HG03571 (cell line): ENCODE measurements around the gene IRF9.
A peak's percentile ranks its signal among the peaks of the same experiment; 100 is the strongest.
"Not testable (repeated sequence)": the region's sequence is repeated elsewhere in the genome, so short reads cannot be mapped to it uniquely, and the experiment has no call there.

ENCODE experiments used
- ATAC-seq: cut with Tn5 transposase; IDR thresholded peaks from one replicate; pipeline ENCODE4 v1.9.1; 2021; ENCODE audit not compliant: unreplicated experiment

IRF9 gene

DNA sequence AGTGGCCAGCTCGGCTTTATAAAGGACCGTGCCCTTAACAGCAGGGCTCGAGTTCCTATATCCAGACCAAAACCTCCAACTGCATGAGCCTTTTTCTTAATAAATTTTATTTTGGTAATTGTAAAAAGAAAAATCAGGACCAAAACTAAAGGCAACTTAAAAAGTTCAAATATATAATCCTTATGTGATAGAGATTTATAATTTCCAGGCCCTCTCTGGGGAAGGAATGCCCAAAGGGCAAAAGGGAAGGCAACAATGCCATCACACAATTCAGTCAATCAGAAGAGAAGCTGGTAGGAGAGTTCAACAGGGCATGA, 28.0 kb downstream of the IRF9 start:
- ATAC-seq, result no peak

DNA sequence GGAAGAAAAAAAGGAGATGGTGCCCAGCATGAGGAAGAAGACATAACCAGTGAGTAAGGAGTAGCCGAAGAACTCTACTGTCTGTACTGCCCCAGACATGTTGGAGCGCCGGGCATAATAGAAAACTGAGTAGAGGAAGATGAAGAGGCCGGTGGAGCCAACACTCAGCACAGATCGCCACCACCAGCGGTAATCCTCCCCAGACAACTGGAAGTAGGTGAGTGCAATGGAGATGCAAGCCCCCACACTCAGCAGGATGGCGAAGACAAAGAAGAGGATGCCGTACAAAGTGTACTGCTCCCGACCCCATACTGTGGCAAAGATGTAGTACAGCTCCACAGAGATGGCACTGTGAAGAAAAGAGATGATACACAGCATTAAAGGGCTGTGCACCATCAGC, 28.4 kb downstream of the IRF9 start:
- no peak for ATAC-seq

DNA sequence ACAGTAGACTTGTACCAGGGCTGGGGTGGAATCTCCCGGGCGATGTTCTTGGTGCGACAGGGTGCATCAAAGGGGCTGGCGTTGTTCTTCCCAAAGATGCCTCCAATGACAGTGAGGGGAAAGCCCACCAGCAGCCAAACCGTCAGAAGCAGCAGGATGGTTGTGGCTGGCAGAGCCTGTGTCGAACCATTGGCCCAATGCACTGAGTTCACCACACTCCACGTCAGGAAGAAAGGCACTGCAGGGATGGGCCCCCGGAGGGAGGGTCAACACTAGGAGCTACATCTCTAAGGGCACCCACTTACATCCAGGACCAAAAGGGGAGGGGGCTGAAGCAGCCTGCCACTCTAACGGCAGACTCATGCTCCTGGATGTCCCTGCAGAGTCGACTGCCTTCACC, 29.4 kb downstream of the IRF9 start:
- no peak for ATAC-seq

DNA sequence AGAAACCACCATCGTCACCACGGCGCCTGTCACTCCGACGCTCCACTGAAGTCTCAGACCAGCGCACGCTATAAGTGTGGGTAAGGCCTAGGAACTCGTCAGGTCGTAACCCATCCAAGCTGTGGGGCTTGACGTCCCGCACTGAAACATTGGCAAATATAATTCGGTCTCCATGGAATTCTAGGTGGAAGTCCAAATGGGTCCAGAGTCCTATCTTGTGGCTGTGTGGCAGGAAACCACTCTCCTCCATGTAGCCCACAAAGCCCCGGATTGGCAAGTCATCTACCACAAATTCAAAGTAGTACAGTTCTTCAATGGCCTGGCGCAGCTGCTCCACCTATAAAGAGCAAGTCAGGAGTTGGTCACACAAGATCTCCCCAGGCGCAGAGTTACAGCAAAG, 31.9 kb downstream of the IRF9 start:
- ATAC-seq, result no peak

DNA sequence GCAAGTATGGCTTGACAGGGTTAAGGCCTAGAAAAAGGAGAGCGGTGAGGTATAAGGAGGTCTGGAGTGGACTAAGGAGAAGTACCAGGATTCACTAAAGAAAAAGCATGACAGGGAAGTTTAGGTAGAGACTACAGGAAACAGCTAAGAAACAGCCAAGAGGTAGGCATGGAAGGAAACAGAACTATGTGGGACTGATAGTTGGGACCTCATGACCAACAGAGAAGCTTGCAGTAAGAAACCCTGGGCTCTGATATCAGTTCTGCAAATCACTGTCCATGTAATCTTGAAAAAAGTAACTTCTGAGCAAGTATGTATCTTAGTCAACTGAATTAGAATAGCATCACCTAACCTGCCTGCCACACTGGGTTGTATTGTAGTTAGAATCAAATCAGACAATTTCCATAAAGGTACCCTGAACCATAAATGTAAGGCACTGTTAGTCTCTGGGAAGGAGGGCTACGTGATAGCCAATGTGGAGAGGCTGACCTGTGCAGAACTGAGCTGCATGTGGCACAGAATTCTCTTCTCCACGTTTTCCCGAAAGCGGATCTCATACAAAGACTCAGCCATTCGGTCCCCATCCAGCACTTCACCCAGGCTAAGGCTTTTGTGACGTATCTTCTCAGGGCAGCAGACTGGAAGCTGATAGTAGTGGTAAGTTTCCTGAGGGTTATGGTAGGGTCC, 33.3 kb downstream of the IRF9 start:
- ATAC-seq, result no peak

DNA sequence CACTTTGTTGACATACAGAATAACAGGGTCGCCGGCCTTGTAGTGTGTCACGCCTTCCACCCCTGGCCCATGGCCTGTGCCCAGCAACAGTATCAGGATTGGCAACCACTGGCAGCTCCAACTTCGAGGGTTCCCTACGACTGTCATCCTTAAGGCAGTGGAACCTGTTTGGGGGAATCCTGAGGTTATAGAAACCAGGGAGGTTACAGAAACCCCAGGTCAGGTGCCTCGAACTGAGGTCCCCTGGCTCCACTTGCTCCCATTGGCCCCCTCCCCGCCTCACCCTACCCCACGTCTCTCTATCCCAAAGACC, 33.8 kb downstream of the IRF9 start:
- ATAC-seq, result no peak

DNA sequence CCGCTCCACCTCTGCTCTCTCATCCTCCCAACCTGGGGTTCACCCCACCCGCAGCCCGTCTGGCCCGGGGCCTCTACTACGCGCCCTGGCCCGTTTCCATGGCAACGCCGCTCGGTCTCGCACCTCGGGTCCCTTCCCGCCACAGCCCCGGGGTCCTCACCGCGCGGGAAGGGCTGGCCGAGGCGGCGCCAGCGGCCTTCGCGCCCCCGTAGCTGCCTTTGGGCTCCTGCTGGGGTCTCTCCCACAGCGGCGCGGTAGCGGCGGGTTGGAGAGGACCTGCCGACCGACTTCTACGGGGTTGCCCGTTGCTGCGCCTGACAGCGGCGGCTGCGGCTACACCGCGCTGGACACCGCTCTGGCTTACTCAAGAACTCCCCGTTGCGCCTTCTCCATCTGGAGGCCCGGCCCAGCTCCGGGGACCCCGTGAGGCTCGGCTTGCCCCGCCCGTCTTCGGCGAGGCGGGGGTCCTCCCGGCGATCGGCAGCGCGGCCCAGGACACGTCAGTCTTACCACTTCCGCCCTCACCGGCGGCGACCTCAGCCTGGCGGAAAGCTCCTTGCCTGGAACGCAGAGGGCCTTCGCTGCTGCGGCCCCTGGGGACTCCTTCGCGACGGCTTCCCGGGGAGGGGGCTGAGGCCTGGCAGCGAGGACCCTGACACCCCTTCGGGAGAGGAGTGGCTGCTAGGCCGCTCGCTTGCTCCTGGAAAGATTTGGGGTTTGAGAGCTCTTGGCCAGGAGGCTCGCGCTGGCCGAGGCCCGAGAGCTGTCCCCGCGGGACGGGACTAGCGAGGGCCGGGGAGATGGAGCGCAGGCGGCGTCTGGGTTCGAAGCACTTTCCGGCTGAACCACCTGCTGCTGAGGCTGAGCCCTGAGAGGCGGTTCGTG, 34.4 kb downstream of the IRF9 start, which contains the start of gene TM9SF1:
Gene TM9SF1, minus strand, starts transcription at position 256 of the 885 bp plus-strand sequence. CDS start 422 bp downstream, outside the sequence.
- peak; percentile 75 for ATAC-seq

DNA sequence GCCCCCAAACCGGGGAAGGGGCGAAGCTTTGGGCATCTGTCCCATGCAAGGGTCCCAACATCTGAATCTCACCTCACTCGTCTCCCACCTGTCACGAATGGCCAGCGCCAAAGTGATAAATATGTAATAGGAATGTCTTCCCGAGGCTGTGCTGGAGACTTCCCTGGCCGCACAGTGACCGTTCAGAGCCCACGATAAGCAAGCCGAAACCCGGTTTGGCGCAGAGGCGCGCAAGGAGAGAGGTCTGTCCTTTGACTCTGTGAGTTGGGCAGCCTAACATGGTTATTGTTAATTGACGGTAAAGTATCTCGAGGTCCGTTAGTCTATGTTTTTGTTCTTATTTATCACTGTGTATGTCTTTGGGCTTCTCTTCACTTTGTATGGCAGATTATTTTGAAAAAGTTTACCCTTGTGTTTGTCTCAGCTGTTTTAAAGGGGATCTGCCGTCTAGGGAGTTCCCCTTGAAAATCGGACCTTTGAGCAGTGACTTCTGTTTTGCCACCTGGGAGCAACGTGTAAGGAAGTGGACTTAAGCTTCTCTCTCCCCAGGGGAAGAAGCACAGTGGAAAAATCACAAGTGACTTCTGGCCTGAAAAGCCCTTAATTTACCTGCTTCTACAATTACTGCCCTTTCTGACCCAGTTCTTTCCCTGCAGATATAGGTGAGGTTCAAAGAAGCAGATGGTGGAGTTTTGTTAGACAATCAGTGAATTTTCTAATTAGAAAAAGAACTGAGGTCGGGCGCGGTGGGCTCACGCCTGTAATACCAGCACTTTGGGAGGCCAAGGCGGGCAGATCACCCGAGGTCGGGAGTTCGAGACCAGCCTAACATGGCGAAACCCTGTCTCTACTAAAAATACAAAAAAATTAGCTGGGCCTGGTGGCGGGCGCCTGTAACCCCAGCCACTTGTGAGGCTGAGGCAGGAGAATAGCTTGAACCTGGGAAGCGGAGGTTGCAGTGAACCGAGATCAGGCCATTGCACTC, 35.3 kb downstream of the IRF9 start:
- no peak for ATAC-seq

DNA sequence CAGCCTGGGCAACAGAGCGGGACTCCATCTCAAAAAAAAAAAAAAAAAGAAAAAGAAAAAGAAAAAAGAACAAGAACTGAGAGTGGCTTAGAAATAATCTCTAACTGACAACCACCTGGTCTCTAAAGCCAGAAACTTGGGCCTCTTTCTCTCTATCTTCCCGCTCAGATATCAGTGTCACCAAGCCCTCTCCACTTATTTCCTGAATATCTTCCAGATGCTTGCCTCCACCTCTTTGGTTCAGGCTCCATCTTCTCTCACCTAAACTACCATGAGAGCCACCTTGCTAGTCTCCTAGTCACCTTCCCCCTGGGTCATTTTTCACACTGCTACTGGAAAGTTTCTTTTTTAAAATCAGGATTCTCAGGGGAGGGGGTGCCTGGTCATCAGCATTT, 36.0 kb downstream of the IRF9 start:
- no peak for ATAC-seq

DNA sequence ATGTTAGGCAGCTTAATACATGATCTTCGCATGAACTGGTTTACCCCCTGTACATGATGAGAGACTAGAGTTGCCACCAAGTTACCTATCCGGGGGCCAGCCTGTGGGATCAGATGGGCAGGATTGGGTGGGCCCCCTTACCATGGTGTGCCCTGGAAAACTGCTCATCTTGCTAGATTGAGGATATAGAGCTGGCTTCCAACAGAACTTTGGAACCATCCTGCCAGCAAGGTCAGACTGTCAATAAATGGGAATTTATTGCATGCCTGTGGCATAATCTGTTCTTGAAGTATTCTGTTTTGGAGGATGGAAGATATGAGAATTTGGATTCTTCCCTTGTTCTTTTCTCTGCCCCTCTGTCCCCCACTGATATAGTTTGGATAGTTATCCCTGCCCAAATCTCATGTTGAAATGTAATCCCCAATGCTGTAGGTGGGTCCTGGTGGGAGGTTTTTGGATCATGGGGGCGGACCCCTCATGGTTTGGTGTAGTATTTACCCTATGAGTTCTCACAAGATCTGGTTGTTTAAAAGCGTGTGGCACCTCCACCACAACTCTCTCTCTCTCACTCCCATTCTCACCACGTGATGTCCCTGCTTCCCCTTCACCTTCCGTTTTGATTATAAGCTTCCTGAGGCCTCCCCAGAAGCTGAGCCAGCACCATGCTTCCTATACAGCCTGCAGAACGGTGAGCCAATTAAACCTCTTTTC, 37.9 kb downstream of the IRF9 start:
- ATAC-seq, result no peak

DNA sequence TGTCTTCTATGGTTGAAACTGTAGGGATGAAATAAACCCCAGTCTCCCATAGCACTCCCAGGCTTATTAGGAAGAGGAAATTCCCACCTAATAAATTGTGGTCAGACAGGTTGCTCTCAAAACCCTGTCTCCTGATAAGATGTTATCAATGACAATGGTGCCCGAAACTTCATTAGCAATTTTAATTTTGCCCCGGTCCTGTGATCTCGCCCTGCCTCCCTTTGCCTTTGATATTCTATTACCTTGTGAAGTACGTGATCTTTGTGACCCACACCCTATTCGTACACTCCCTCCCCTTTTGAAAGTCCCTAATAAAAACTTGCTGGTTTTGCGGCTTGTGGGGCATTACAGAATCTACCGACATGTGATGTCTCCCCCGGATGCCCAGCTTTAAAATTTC, 41.5 kb downstream of the IRF9 start:
- ATAC-seq, result not testable (repeated sequence)

DNA sequence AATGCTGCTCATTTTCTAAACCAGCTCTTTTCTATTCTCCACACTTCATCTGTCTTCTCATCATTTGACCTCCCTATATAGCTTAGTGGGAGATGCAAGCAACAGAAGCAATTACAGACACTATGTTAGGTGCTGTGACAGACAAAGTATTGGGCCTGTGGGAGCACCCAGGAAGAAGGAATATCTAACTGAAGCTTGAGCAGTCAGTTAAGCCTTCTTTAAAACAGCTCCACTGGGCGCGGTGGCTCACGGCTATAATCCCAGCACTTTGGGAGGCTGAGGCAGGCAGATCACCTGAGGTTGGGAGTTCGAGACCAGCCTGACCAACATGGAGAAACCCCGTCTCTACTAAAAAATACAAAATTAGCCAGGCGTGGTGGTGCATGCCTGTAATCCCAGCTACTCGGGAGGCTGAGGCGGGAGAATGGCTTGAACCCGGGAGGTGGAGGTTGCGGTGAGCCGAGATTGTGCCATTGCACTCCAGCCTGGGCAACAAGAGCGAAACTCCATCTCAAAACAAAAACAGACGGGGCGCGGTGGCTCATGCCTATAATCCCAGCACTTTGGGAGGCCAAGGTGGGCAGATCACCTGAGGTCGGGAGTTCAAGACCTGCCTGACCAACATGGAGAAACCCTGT, 42.3 kb downstream of the IRF9 start:
- not testable (repeated sequence) for ATAC-seq

DNA sequence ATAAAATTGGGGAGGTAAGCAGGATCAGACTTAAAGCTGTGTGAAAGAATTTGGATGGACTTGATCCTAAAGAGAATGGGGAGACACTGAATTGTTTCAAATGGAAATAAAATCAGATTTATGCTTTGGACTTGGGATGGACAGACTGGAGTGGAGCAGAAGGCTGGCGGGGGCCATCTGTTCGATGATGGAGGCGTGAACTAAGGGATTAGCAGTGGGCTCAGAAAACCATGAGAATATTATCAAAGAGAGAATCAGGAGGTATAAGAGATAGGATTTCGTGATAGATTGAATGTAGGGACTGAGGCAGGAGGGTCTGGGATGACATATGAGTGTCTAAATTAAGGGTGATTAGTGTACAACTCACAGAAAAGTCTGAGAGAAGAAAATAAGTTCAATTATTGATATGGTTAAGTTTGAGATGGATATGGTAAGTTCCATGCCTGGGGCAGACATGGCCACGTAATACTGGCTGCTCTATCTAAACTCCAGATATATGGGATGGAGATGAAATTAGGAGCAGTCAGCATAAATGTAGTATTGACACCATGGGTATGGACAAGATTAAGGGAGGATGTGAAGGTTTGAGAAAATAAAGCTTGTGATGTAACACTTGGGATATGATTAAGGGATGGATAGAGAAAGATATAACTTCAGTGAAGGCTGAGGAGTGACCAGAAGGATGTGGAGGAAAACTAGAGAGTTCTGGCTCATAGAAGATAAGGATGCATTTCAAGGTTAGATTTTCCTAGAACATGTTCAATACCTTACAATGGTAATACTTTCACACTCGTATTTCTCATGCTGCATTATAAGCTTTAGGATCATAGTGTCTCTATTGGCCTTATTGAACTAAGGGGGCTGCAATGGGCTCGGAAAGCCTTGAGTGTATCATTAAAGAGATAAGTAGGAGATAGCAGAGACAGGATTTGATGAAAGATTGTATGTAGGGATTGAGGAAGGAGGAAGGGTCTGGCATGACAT, 43.4 kb downstream of the IRF9 start:
- no peak for ATAC-seq

DNA sequence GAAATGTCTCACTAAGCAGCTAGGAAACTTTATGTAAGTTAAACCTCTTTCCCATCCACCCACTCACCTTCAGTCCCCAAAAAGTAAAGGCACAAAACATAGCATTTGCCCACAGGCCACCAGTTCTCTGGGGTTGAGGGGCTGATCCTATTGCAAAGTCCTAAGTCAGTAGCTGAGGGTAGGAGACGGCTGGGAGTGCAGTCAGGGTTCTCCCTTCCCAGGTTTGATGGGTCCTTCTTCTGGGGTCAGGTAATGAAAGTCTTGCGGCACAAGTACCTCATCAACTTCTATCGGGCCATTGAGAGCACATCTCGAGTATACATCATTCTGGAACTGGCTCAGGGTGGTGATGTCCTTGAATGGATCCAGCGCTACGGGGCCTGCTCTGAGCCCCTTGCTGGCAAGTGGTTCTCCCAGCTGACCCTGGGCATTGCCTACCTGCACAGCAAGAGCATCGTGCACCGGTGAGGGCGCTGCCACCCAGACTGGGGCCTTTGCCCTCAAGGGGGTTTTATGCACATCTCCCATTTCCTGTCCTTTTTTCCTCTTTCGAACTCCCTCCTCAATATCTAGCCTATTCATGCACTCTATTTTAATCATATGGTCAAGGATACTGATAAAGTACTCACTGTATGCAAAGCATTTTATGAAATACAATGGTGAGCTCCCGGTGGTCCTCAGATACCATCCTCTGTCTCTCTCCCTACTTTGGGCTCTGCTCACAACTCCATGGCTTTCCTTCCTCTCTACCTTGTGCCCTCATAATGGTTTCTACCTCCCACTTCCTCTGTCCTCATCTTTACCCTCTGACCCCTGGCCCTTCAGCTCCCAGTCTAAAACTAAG, 45.4 kb downstream of the IRF9 start:
- ATAC-seq, result no peak

DNA sequence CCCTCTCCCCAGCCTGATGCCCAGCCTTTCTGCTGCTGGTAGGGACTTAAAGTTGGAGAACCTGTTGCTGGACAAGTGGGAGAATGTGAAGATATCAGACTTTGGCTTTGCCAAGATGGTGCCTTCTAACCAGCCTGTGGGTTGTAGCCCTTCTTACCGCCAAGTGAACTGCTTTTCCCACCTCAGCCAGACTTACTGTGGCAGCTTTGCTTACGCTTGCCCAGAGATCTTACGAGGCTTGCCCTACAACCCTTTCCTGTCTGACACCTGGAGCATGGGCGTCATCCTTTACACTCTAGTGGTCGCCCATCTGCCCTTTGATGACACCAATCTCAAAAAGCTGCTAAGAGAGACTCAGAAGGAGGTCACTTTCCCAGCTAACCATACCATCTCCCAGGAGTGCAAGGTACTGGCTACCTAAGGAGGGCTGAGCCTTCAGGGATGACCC, 46.1 kb downstream of the IRF9 start:
- ATAC-seq, result no peak

DNA sequence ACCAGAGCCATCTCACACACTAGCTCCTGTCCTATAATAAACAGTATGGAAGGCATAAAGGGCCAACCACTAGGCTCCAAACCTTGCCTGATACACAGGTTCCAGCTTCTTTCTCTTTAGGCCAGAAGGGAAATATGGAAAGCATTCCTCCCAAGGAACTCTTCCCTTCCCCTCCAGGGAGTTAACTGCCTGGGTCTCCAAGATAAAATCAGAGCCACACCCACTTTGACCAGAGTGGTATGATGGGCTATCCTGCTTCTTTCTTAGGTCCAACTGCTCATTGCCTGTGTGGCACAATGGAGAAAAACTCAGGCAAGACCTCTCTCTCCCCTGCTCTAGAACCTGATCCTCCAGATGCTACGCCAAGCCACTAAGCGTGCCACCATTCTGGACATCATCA, 46.6 kb downstream of the IRF9 start:
- no peak for ATAC-seq

DNA sequence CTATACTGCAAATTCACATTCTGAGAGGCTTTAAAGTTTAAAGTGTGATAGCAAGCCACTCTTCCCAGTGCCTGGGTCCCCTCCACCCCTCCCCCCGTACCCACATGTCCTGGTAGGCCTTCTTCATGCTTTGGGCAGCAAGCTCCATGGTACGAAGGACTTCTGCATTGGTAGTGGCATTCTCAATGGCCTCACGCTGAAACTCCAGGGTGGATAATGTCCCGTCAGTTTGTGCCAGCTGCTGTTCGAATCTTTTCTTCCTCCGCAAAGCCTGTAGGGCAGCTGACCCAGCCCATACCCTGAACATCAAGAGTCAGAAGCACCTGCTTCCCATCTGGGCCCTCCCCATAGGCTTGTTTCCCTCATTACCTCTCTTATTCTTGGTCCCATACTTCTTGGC, 50.2 kb downstream of the IRF9 start:
- no peak for ATAC-seq
